Mammary epithelial cell (primary cell): ENCODE measurements around the gene IMPDH2.

ENCODE experiments used
- CTCF ChIP-seq, 2 donors: IDR thresholded peaks in 1 of 2; conservative IDR thresholded peaks in 1 of 2; 2 replicates each; pipeline ENCODE4 v1.5.1; 2011 to 2012; ENCODE audit warnings: inconsistent platforms in 2 of 2, low read length in 2 of 2, mild to moderate bottlenecking in 2 of 2, control low read depth in 1 of 2, low read depth in 1 of 2; ENCODE audit not compliant: insufficient read depth in 1 of 2; ENCODE audit errors: extremely low read depth in 1 of 2
- EZH2 ChIP-seq: IDR thresholded peaks from 2 replicates; pipeline ENCODE4 v1.6.1; 2012; ENCODE audit warnings: low read length, inconsistent platforms, borderline replicate concordance

DNA sequence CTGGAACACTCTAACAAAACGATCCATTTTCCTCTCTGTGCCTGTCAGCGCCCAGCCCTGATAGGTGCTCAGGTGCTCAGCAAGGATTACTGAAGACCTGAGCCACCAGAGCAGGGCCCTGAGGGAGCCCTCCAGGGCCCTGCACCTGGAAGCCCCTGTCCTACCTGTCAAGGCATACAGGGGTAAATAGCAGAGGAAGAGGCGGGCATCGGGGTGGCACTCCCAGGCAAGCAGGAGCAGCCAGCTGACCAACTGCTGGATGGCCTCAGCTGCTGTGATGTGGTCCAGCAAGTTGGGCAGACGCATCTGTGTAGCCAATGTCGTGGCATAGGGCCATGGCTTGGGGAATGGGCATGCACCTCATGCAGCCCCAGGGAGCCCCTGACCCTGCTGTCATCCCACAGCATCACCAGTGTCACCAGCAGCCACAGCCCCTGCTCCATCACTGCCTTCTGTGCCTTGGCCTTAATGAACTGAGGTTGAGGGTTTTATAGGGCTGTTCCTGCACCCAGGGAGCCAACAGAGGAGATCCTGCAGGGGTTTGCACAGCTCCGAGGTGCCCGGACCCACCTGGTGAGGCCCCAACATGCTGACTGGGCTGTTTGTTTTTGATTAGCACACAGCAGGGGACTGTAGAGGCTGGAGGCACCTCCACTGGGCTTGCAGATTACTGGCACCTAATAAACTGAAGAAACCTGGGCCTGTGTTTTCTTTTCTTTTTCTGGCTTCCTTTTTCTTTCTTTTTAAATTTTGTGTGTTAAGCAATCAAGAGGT lies 29.9 kb downstream of the IMPDH2 start:
- TF ChIP-seq CTCF (conservative IDR thresholded peaks at IDR 0.05 in 1 of 2, IDR thresholded peaks at IDR 0.05 in 1 of 2; ENCODE audit: extremely low read depth in 1 of 2, insufficient read depth in 1 of 2, low read depth in 1 of 2, low read length in 2 of 2), result no peak
- TF ChIP-seq EZH2, result no peak
